HTR-8/SVneo (cell line): ENCODE data around the gene APBA1.

ENCODE experiments used
- DNase-seq: peaks from one replicate; pipeline ENCODE4 v3.0.0; 2011; ENCODE audit warnings: low spot score, mixed read lengths; ENCODE audit not compliant: insufficient read length
- FAIRE-seq: peaks from 2 replicates; lab custom pipeline; 2011; peaks lifted over from hg19 to GRCh38; lab: Jason Lieb, UNC

The APBA1 gene

GRCh38 chr9:69385581-69386033 is 286.6 kb downstream of the APBA1 start:
- DNase-seq, result no peak
- FAIRE-seq, result no peak

GRCh38 chr9:69382135-69382534 is 290.0 kb downstream of the APBA1 start:
- FAIRE-seq (no peak), DNase-seq (no peak)

- FAIRE-seq (no peak), DNase-seq (peak; percentile 30)
These were observed 291.4 kb downstream of the APBA1 start for GRCh38 chr9:69380811-69381210.

- DNase-seq (no peak), FAIRE-seq (no peak)
These were observed 291.9 kb downstream of the APBA1 start for GRCh38 chr9:69380301-69380700.

- FAIRE-seq (no peak), DNase-seq (peak; percentile 53)
These were observed 292.7 kb downstream of the APBA1 start for GRCh38 chr9:69379270-69379982.

- no peak for DNase-seq
- FAIRE-seq, result no peak
These were observed 294.2 kb downstream of the APBA1 start for GRCh38 chr9:69377981-69378380.
